NB4 (cell line): Measurements from ENCODE around the gene FRAS1.

ENCODE experiments used
- POLR2A ChIP-seq: IDR thresholded peaks from 2 replicates; pipeline ENCODE4 v1.6.1; 2011; ENCODE audit warnings: mild to moderate bottlenecking; ENCODE audit not compliant: insufficient read length; ENCODE audit errors: extremely low read depth
- TF ChIP-seq, protein P1 (sequence below): IDR thresholded peaks from one replicate; pipeline ENCODE4 v1.5.1; 2012; ENCODE audit warnings: low read depth, low read length

DNA sequence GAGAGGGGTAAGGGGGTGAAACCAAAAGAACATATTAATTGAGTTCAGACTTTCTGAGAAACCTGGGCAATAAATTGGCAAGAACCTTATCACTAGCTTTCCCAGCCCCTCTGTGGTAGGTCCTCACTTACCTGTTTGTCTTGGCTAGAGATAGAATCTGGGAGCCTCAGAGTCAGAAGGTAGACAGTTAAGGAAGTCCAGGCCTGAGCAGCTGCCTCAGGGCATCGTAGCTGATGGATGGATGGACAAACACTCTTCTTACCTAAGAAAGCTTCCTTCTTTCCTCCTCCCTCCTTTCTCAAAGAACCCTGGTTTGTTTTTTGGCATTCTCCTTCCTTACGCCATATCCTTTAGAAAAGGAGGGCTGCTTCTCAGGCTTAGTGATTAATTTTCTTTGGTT is 24.4 kb downstream of the FRAS1 start:
- TF ChIP-seq, protein P1, sequence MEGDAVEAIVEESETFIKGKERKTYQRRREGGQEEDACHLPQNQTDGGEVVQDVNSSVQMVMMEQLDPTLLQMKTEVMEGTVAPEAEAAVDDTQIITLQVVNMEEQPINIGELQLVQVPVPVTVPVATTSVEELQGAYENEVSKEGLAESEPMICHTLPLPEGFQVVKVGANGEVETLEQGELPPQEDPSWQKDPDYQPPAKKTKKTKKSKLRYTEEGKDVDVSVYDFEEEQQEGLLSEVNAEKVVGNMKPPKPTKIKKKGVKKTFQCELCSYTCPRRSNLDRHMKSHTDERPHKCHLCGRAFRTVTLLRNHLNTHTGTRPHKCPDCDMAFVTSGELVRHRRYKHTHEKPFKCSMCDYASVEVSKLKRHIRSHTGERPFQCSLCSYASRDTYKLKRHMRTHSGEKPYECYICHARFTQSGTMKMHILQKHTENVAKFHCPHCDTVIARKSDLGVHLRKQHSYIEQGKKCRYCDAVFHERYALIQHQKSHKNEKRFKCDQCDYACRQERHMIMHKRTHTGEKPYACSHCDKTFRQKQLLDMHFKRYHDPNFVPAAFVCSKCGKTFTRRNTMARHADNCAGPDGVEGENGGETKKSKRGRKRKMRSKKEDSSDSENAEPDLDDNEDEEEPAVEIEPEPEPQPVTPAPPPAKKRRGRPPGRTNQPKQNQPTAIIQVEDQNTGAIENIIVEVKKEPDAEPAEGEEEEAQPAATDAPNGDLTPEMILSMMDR, result no peak
- no peak for TF ChIP-seq POLR2A
